Cardiac muscle cell (in vitro differentiated cells and primary cell): ENCODE measurements around the gene PLAAT1. TPM values are rescaled to one million over a fixed set of nuclear protein-coding genes. Genes with fewer than 3 reads are reported as not detected.

ENCODE experiments used
- DNase-seq, 2 donors: peaks; one replicate each; pipeline versions ENCODE4 v3.0.0 to v3.0.0-alpha.2; 2010 to 2017; ENCODE audit warnings: low read depth in 1 of 2, low spot score in 1 of 2
- H3K27ac ChIP-seq: fragments of 200-600 bp; sonication (generic); 2 replicates; pipeline ENCODE4 v1.5.1; 2016
- H3K27me3 ChIP-seq: fragments of 200-600 bp; sonication (generic); 2 replicates; pipeline ENCODE4 v1.6.0; 2016; ENCODE audit warnings: control low read depth
- H3K36me3 ChIP-seq: fragments of 200-600 bp; sonication (generic); 2 replicates; pipeline ENCODE4 v1.5.1; 2016; ENCODE audit warnings: control low read depth
- H3K4me1 ChIP-seq: fragments of 200-600 bp; sonication (generic); 2 replicates; pipeline ENCODE4 v1.8.1; 2017; ENCODE audit warnings: low read depth, mild to moderate bottlenecking, mixed run types
- H3K4me3 ChIP-seq: fragments of 200-600 bp; sonication (generic); 2 replicates; pipeline ENCODE4 v1.5.1; 2016; ENCODE audit warnings: mild to moderate bottlenecking
- H3K9me3 ChIP-seq: fragments of 200-600 bp; sonication (generic); 2 replicates; pipeline ENCODE4 v1.5.1; 2017; ENCODE audit warnings: low read depth, mild to moderate bottlenecking, control low read depth
- polyA plus RNA-seq: library from polyadenylated mRNA; unstranded; fragments of >200 nt; fragmentation: Nextera tagmentation; extraction: Ambion mirVana; gene quantifications from 2 replicates; pipeline ENCODE4 v1.2.1, GENCODE V29; 2016
- total RNA-seq: library from RNA; depleted of rRNA; stranded (reverse); fragments of >200 nt; gene quantifications from 2 replicates; pipeline ENCODE4 v1.2.3, GENCODE V29; 2016
- TF ChIP-seq, protein P1 (sequence below): IDR thresholded peaks from 2 replicates; pipeline ENCODE4 v1.5.1; 2012; ENCODE audit warnings: low read depth, mild to moderate bottlenecking, low read length

PLAAT1 gene
- total and polyA plus RNA-seq, 2 experiments from 2014 or later: 35.4 to 37.6 TPM

GRCh38 chr3:193253986-193254660, 13.1 kb downstream of the PLAAT1 start:
- Histone ChIP-seq H3K9me3 (no peaks in the 10 kb centered on the region), H3K4me1 (peaks cover 3% of the 10 kb centered on the region), H3K27me3 (no peaks in the 10 kb centered on the region), H3K4me3 (no peak overlapping the region), H3K36me3 (no peaks in the 10 kb centered on the region), H3K27ac (no peak overlapping the region)
- DNase-seq: no peak
- TF ChIP-seq, protein P1, sequence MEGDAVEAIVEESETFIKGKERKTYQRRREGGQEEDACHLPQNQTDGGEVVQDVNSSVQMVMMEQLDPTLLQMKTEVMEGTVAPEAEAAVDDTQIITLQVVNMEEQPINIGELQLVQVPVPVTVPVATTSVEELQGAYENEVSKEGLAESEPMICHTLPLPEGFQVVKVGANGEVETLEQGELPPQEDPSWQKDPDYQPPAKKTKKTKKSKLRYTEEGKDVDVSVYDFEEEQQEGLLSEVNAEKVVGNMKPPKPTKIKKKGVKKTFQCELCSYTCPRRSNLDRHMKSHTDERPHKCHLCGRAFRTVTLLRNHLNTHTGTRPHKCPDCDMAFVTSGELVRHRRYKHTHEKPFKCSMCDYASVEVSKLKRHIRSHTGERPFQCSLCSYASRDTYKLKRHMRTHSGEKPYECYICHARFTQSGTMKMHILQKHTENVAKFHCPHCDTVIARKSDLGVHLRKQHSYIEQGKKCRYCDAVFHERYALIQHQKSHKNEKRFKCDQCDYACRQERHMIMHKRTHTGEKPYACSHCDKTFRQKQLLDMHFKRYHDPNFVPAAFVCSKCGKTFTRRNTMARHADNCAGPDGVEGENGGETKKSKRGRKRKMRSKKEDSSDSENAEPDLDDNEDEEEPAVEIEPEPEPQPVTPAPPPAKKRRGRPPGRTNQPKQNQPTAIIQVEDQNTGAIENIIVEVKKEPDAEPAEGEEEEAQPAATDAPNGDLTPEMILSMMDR: no peak

DNA sequence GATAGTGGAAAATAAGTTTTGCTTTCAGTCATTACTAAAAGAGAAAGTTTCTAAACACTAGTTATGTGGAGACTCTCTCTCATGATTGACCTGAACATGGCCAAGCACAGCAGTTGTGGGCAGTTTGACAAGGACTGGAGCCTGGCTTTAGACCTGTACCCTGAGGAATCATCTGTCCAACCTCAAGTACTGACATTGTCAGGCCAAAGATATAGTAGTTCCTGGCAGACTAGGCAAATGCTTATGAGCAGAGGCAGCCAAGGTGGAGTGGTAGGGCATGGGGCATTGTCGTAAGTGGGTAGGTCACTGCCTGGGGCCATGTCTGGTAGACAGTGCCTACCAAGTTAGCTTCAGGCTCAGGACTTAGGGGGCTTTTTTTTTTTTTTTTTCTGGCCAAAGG, 20.9 kb downstream of the PLAAT1 start:
- Histone ChIP-seq H3K36me3 (no peaks in the 10 kb centered on the region), H3K9me3 (no peaks in the 10 kb centered on the region), H3K27ac (no peak overlapping the region), H3K4me3 (no peak overlapping the region), H3K4me1 (no peaks in the 10 kb centered on the region), H3K27me3 (no peaks in the 10 kb centered on the region)
- DNase-seq: no peak
- TF ChIP-seq, protein P1: no peak

- DNase-seq: peak in 1 of 2 donors; percentile 15
- Histone ChIP-seq H3K27ac (no peak overlapping the region), H3K27me3 (no peaks in the 10 kb centered on the region), H3K4me3 (no peak overlapping the region), H3K9me3 (no peaks in the 10 kb centered on the region), H3K36me3 (no peaks in the 10 kb centered on the region), H3K4me1 (no peaks in the 10 kb centered on the region)
- TF ChIP-seq, protein P1: no peak
These were observed 21.7 kb downstream of the PLAAT1 start for GRCh38 chr3:193262707-193263106.

DNA sequence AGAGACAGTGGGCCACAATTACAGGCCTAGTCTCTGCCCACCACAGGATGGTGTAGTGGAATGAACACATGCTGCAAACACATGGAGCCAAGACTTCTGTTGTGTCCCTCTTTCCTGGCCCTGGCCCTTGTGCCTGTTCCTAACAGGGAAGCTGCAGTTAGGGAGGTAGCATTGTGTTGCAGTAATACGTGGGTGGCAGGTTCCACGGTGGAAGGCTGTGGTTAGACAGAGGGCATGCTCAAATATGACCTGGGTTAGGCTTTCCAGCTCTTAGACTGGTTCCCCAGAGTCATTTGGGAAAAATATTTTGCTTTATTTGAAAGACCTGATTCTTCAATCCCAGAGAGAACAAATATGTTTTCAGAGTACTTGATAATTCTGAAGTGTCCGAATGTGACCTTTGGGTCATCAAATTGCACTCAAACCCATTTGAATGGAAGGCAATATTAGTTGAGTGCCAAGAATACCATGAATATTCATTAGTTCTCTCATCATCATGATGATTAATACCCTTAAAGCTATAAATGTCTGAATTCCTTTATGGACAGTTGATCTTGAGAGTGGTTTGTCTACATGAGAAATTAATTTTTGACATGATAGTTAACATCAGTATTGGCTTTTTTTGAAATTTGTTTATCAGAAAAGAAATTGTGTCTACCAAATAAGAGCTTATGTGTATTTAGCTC, 28.5 kb downstream of the PLAAT1 start:
- H3K4me3 ChIP-seq: no peak overlapping the region
- DNase-seq: no peak
- no peak overlapping the region for H3K27ac ChIP-seq
- no peaks in the 10 kb centered on the region for H3K27me3 ChIP-seq
- TF ChIP-seq, protein P1: no peak
- no peaks in the 10 kb centered on the region for H3K36me3 ChIP-seq
- H3K4me1 ChIP-seq: peaks cover 9% of the 10 kb centered on the region
- no peaks in the 10 kb centered on the region for H3K9me3 ChIP-seq

GRCh38 chr3:193270451-193270850, 29.4 kb downstream of the PLAAT1 start:
- TF ChIP-seq, protein P1: no peak
- no peak for DNase-seq
- no peak overlapping the region for H3K27ac ChIP-seq
- no peak overlapping the region for H3K4me3 ChIP-seq
- peaks cover 9% of the 10 kb centered on the region for H3K4me1 ChIP-seq
- H3K27me3 ChIP-seq: no peaks in the 10 kb centered on the region
- no peaks in the 10 kb centered on the region for H3K9me3 ChIP-seq
- no peaks in the 10 kb centered on the region for H3K36me3 ChIP-seq
